Peyer's patch (tissue), 4 donors: ENCODE results near the gene SPAG4. TPM values are rescaled to one million over a fixed set of nuclear protein-coding genes. Genes with fewer than 3 reads are reported as not detected.

Experiments
- DNase-seq, 3 donors: peaks; one replicate each; pipeline ENCODE4 v3.0.0-alpha.2; 2017 to 2019
- H3K27ac ChIP-seq, 4 donors: fragments of 200-600 bp; sonication (generic); one replicate each; pipeline ENCODE4 v1.5.1; 2016 to 2019
- H3K27me3 ChIP-seq, 2 donors: fragments of 200-600 bp; sonication (generic); one replicate each; pipeline ENCODE4 v1.5.1; 2019
- H3K36me3 ChIP-seq, 3 donors: fragments of 200-600 bp; sonication (generic); one replicate each; pipeline ENCODE4 v1.5.1; 2016 to 2019
- H3K4me1 ChIP-seq, 4 donors: fragments of 200-600 bp; sonication (generic); one replicate each; pipeline ENCODE4 v1.5.1; 2016 to 2019
- H3K4me3 ChIP-seq, 4 donors: fragments of 200-600 bp; sonication (generic); 1 replicate in 3 of 4; 2 replicates in 1 of 4; pipeline ENCODE4 v1.5.1; 2016 to 2019; ENCODE audit warnings: mild to moderate bottlenecking in 1 of 4
- H3K9me3 ChIP-seq, 4 donors: fragments of 200-600 bp; sonication (generic); one replicate each; pipeline ENCODE4 v1.5.1; 2016 to 2019; ENCODE audit warnings: mild to moderate bottlenecking in 1 of 4
- POLR2A ChIP-seq, 2 donors: fragments of 450-650 bp; IDR thresholded peaks; one replicate each; pipeline ENCODE4 v1.5.1; 2017; ENCODE audit warnings: antibody characterized with exemption in 2 of 2, mild to moderate bottlenecking in 2 of 2, moderate library complexity in 2 of 2
- total RNA-seq, 4 donors: library from RNA; depleted of rRNA; stranded (reverse); fragments of >200 nt; gene quantifications; one replicate each; pipeline ENCODE4 v1.1.0, GENCODE V29; 2016
- TF ChIP-seq, protein P1 (sequence below), 6 experiments: fragments of 450-650 bp in 4 of 6; fragments of 200-600 bp in 2 of 6; sonication (generic) in 1 of 6; IDR thresholded peaks; one replicate each; pipeline ENCODE4 v1.5.1; 2017 to 2019; ENCODE audit warnings: antibody characterized with exemption in 6 of 6, mild to moderate bottlenecking in 3 of 6, moderate library complexity in 1 of 6

SPAG4 gene, protein sequence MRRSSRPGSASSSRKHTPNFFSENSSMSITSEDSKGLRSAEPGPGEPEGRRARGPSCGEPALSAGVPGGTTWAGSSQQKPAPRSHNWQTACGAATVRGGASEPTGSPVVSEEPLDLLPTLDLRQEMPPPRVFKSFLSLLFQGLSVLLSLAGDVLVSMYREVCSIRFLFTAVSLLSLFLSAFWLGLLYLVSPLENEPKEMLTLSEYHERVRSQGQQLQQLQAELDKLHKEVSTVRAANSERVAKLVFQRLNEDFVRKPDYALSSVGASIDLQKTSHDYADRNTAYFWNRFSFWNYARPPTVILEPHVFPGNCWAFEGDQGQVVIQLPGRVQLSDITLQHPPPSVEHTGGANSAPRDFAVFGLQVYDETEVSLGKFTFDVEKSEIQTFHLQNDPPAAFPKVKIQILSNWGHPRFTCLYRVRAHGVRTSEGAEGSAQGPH
- total RNA-seq: 10 to 100 TPM in 2 of 4 donors, not detected in 2; 10.7 to 28.1 TPM

DNA sequence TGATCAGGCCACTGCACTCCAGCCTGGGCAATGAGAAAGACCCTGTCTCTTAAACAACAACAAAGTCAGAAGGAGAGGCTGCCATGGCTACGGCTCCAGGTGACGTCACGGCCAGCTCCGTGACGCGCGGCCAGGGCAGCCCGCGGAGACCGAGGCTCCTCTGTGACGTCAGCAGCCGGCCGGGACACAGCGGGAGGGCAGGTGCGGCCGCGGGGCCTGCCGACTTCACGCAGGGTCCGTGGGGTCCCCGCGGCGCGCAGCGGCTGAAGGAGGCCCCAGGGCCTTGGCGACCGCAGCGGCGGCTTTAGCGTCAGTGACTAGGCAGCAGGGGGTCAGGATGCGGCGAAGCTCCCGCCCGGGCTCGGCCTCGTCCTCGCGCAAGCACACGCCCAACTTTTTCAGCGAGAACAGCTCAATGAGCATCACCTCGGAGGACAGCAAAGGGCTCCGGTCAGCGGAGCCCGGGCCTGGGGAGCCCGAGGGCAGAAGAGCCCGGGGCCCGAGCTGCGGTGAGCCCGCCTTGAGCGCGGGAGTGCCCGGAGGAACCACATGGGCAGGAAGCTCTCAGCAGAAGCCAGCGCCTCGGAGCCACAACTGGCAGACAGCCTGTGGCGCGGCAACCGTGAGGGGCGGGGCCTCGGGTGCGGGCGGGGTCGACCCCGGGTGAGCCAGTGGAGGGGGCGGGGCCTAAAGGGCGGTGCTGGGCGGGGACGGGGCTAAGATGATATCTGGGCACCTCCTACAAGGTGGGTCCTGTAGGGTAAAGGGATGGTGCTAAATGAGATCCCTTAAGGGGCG is at the start of gene SPAG4:
SPAG4 (plus strand) TSS at position 163 of the 798 bp plus-strand sequence; CDS start at position 338, 175 bp downstream.
- peak; percentile 48 to 55 for TF ChIP-seq POLR2A (IDR thresholded peaks at IDR 0.05)
- TF ChIP-seq, protein P1, sequence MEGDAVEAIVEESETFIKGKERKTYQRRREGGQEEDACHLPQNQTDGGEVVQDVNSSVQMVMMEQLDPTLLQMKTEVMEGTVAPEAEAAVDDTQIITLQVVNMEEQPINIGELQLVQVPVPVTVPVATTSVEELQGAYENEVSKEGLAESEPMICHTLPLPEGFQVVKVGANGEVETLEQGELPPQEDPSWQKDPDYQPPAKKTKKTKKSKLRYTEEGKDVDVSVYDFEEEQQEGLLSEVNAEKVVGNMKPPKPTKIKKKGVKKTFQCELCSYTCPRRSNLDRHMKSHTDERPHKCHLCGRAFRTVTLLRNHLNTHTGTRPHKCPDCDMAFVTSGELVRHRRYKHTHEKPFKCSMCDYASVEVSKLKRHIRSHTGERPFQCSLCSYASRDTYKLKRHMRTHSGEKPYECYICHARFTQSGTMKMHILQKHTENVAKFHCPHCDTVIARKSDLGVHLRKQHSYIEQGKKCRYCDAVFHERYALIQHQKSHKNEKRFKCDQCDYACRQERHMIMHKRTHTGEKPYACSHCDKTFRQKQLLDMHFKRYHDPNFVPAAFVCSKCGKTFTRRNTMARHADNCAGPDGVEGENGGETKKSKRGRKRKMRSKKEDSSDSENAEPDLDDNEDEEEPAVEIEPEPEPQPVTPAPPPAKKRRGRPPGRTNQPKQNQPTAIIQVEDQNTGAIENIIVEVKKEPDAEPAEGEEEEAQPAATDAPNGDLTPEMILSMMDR (IDR thresholded peaks at IDR 0.05): peak in 1 of 6 experiments; percentile 9

DNA sequence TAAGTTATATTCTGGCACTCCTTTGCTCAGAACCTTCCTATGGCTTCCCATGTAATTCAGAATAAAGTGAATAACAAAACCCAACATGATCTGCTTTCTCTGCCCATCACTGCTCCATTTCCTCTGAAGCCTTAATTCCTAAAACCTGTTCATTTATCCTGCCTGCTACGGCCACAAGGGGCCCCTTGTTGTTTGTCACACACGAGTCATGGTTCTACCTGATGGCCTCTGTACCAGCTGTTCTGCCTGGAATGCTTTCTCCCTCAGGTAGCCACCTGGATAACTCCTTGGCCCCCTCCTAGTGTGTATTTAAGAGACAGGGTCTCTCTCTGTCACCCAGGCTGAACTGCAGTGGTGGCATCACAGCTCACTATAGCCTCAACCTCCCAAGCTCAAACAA is 47.0 kb upstream of the SPAG4 start:
- no peak for DNase-seq
- H3K27ac ChIP-seq: no peak overlapping the region
- TF ChIP-seq POLR2A (IDR thresholded peaks at IDR 0.05): no peak
- TF ChIP-seq, protein P1 (IDR thresholded peaks at IDR 0.05): peak in 3 of 6 experiments; percentile 23 to 35 (median 31)

More for the DNA sequence above, at the start of gene SPAG4:
- Histone ChIP-seq H3K4me1 (peaks cover 0 to 33% (median 26%) of the 10 kb centered on the region in 4 donors), H3K4me3 (peak within 1 kb of the TSS; percentile 47 to 67 (median 56)), H3K27me3 (no peaks in the 10 kb centered on the region), H3K9me3 (no peaks in the 10 kb centered on the region), H3K36me3 (no peaks in the 10 kb centered on the region), H3K27ac (peak within 1 kb of the TSS; percentile 82 to 95 (median 92))
- peak; percentile 100 for DNase-seq

DNA sequence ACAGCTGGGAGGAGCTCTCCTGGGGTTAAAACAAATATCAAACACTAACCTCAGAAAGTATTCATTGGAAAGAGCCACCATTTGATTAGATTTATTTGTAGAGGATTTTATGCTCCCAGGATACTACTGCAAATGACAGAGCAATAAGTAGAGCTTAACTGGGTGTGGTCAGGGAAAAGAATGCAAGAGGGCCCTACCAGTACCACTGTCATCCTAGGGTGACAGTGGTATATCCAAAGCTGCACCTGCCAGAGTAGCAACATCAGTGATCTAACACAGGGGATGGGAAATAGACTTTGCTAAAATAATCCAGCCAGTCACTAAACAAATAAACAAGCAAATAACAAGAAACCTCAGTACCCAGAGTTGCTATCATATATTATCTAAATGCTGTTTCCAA is 44.1 kb upstream of the SPAG4 start:
- Histone ChIP-seq H3K4me1 (no peaks in the 10 kb centered on the region), H3K27ac (no peak overlapping the region), H3K9me3 (peaks cover 0 to 6% (median 2%) of the 10 kb centered on the region in 4 donors), H3K27me3 (no peaks in the 10 kb centered on the region), H3K4me3 (no peak overlapping the region), H3K36me3 (no peaks in the 10 kb centered on the region)
- DNase-seq: no peak
- TF ChIP-seq, protein P1 (IDR thresholded peaks at IDR 0.05): no peak
- no peak for TF ChIP-seq POLR2A (IDR thresholded peaks at IDR 0.05)

More for the DNA sequence above, 47.0 kb upstream of the SPAG4 start:
- Histone ChIP-seq H3K27me3 (no peaks in the 10 kb centered on the region), H3K9me3 (peaks cover 0 to 6% (median 2%) of the 10 kb centered on the region in 4 donors), H3K4me1 (no peaks in the 10 kb centered on the region), H3K36me3 (no peaks in the 10 kb centered on the region), H3K4me3 (no peak overlapping the region)

DNA sequence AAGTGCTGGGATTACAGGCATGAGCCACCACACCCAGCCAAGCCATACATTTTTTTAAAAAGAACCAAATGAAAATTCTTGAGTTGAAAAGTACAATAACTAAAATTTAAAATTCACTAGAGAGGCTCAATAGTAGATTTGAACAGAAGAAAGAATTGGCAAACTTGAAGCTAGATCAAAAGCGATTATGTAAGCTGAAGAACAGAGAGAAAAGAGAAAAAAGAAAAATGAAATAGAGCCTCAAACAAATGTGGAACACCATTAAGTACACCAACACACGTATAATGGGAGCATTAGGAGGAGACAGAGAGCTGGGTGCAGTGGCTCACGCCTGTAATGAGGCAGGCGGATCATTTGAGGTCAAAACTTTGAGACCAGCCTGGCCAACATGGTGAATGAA is 42.8 kb upstream of the SPAG4 start:
- Histone ChIP-seq H3K4me3 (no peak overlapping the region), H3K27ac (no peak overlapping the region), H3K9me3 (peaks cover 0 to 6% (median 2%) of the 10 kb centered on the region in 4 donors), H3K27me3 (no peaks in the 10 kb centered on the region), H3K36me3 (no peaks in the 10 kb centered on the region), H3K4me1 (no peaks in the 10 kb centered on the region)
- DNase-seq: no peak
- no peak for TF ChIP-seq POLR2A (IDR thresholded peaks at IDR 0.05)
- TF ChIP-seq, protein P1 (IDR thresholded peaks at IDR 0.05): no peak

DNA sequence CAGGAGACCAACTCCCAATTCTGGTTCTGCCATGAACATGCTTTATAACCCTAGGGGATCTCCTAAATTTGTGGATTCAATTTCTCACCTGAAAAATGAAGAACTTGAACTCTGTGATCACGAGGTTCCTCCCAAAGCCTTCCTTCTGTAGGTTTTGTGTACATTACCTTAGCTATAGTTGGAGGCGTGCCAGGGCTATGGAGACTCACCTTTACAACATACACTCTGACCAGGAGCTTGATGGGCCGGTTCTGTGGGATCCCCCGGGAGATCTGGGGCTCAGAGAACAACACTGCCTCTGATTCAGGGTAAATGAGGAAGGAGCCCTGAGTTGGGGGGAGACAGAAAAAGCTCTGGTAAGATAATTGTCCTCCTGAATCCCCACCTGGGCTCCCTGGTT is 39.7 kb upstream of the SPAG4 start:
- peaks cover 0 to 6% (median 2%) of the 10 kb centered on the region in 4 donors for H3K9me3 ChIP-seq
- no peak overlapping the region for H3K4me3 ChIP-seq
- TF ChIP-seq POLR2A (IDR thresholded peaks at IDR 0.05): no peak
- TF ChIP-seq, protein P1 (IDR thresholded peaks at IDR 0.05): no peak
- no peak overlapping the region for H3K27ac ChIP-seq
- no peaks in the 10 kb centered on the region for H3K36me3 ChIP-seq
- no peaks in the 10 kb centered on the region for H3K27me3 ChIP-seq
- H3K4me1 ChIP-seq: no peaks in the 10 kb centered on the region
- DNase-seq: peak in 1 of 3 donors; percentile 80
